GM23248 (cell line): ENCODE data around the gene PRSS1.

Source experiments
- EZH2 ChIP-seq: fragments of 200-600 bp; sonication (generic); IDR thresholded peaks from 2 replicates; pipeline ENCODE4 v1.6.1; 2018; ENCODE audit warnings: antibody characterized with exemption, mild to moderate bottlenecking; ENCODE audit not compliant: insufficient read depth, poor library complexity, severe bottlenecking
- EZH2phosphoT487 ChIP-seq: fragments of 200-600 bp; sonication (generic); IDR thresholded peaks from 2 replicates; pipeline ENCODE4 v1.6.1; 2018; ENCODE audit warnings: antibody characterized with exemption, moderate library complexity, mild to moderate bottlenecking, low read depth; ENCODE audit not compliant: insufficient read depth

GRCh38 chr7:142709921-142710320 is 39.4 kb upstream of the PRSS1 start:
- TF ChIP-seq EZH2 (no peak), EZH2phosphoT487 (no peak)
